Spleen (tissue), 7 donors: ENCODE results near the gene KRT222.

ENCODE experiments used
- CTCF ChIP-seq, 11 experiments: fragments of 200-600 bp in 7 of 11; fragments of 450-650 bp in 4 of 11; sonication (generic) in 4 of 11; IDR thresholded peaks in 8 of 11; conservative IDR thresholded peaks in 3 of 11; 1 replicate in 7 of 11; 2 replicates in 4 of 11; pipeline versions ENCODE4 v1.4.0 to v1.8.0; 2016 to 2021; ENCODE audit warnings: antibody characterized with exemption in 11 of 11, inconsistent platforms in 4 of 11, mild to moderate bottlenecking in 1 of 11
- POLR2A ChIP-seq, 3 donors: fragments of 450-650 bp; IDR thresholded peaks; one replicate each; pipeline ENCODE4 v1.5.1; 2017; ENCODE audit warnings: antibody characterized with exemption in 3 of 3, mild to moderate bottlenecking in 1 of 3
- POLR2AphosphoS5 ChIP-seq, 3 donors: sonication (generic); formaldehyde crosslinking; IDR thresholded peaks; one replicate each; pipeline ENCODE4 v1.5.1; 2017; ENCODE audit warnings: antibody characterized with exemption in 3 of 3
- donor health status: DM: no; HTN: no; CAD: no; lungs with moderate emphysema.
- donor health status: DM: no; HTN: no; CAD: no.
- donor health status: DM: no; HTN: no; CAD: no.

DNA sequence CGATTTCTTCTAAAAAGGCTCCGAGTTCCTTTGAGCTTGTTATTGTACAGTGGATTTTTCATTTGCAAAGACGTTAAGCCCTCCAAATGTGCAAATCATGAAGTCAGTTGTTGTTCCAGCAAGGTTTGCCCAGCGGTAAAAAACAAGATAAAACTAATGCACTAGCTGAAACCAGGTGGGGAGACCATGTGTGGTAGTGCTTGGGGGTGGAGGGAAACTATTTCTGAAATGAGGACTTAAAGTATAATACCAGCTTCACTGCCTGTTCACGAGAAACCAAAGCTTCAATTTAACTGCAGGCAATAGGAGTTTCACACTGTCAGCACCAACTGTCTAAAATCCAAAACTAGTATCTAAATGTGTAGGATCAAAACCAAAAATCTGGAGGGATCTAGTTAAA lies 39.7 kb downstream of the KRT222 start:
- TF ChIP-seq CTCF (IDR thresholded peaks at IDR 0.05 in 8 of 11, conservative IDR thresholded peaks at IDR 0.05 in 3 of 11) (no peak), POLR2A (IDR thresholded peaks at IDR 0.05) (no peak), POLR2AphosphoS5 (IDR thresholded peaks at IDR 0.05) (no peak)
